NCI-H1694 (cell line): ENCODE results near the gene PLCL1.

Experiments used
- DNase-seq: peaks from one replicate; lab custom pipeline; 2025; lab: John Stamatoyannopoulos, UW

Gene PLCL1

GRCh38 chr2:197954328-197954727 is 149.9 kb downstream of the PLCL1 start:
- DNase-seq = no peak

GRCh38 chr2:197958592-197959150 is 154.3 kb downstream of the PLCL1 start:
- no peak for DNase-seq

GRCh38 chr2:197959383-197959782 is 155.0 kb downstream of the PLCL1 start:
- DNase-seq = no peak

- DNase-seq = no peak
Measured at GRCh38 chr2:197960786-197961185, 156.4 kb downstream of the PLCL1 start.

- no peak for DNase-seq
Measured at GRCh38 chr2:197964720-197965119, 160.3 kb downstream of the PLCL1 start.

- DNase-seq = no peak
Measured at GRCh38 chr2:197965756-197966155, 161.4 kb downstream of the PLCL1 start.

- DNase-seq = no peak
Measured at GRCh38 chr2:197969391-197969893, 165.0 kb downstream of the PLCL1 start.

- DNase-seq = no peak
Measured at GRCh38 chr2:197972061-197972460, 167.7 kb downstream of the PLCL1 start.

- no peak for DNase-seq
Measured at GRCh38 chr2:197972587-197972986, 168.2 kb downstream of the PLCL1 start.

- no peak for DNase-seq
Measured at GRCh38 chr2:197973772-197974171, 169.4 kb downstream of the PLCL1 start.

GRCh38 chr2:197975931-197976519 is 171.6 kb downstream of the PLCL1 start:
- no peak for DNase-seq

GRCh38 chr2:197978971-197979370 is 174.6 kb downstream of the PLCL1 start:
- no peak for DNase-seq

- DNase-seq = no peak
Measured at GRCh38 chr2:197982565-197982964, 178.2 kb downstream of the PLCL1 start.

GRCh38 chr2:197985029-197985638 is 180.7 kb downstream of the PLCL1 start:
- DNase-seq = no peak

GRCh38 chr2:197986977-197987376 is 182.6 kb downstream of the PLCL1 start:
- DNase-seq = no peak

- DNase-seq = no peak
Measured at GRCh38 chr2:197990356-197990755, 186.0 kb downstream of the PLCL1 start.

- no peak for DNase-seq
Measured at GRCh38 chr2:197992482-197993133, 188.2 kb downstream of the PLCL1 start.

GRCh38 chr2:197993363-197993762 is 189.0 kb downstream of the PLCL1 start:
- no peak for DNase-seq

- no peak for DNase-seq
Measured at GRCh38 chr2:197993830-197994229, 189.4 kb downstream of the PLCL1 start.

GRCh38 chr2:197994751-197995150 is 190.4 kb downstream of the PLCL1 start:
- DNase-seq = no peak

GRCh38 chr2:197996583-197996982 is 192.2 kb downstream of the PLCL1 start:
- no peak for DNase-seq

- DNase-seq = no peak
Measured at GRCh38 chr2:197997083-197997541, 192.7 kb downstream of the PLCL1 start.

- DNase-seq = no peak
Measured at GRCh38 chr2:197998702-197999101, 194.3 kb downstream of the PLCL1 start.
